ENCODE measurements around the gene PCDHB7.

DNA sequence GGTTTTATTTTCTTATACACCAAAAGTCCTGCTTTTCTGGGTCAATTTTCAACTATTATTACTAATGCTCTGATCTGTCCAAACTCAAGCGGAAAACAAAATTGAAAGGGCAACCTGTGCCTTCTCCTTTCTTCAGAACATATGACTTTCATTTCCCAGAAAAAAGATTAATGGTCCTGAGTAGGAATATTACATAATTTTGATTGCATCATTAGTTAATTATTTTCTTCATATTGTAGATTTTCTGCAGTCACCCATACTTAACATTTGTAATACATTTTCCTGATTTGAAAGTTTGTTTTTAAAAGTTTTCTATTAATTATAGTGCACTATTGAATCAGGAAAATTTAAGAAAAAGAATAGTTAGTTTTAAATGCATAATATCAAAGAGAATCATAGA lies 3.5 kb downstream of the PCDHB7 start:
- no peak for TF ChIP-seq EZH2phosphoT487 (IDR thresholded peaks at IDR 0.05)
- TF ChIP-seq, protein P1, sequence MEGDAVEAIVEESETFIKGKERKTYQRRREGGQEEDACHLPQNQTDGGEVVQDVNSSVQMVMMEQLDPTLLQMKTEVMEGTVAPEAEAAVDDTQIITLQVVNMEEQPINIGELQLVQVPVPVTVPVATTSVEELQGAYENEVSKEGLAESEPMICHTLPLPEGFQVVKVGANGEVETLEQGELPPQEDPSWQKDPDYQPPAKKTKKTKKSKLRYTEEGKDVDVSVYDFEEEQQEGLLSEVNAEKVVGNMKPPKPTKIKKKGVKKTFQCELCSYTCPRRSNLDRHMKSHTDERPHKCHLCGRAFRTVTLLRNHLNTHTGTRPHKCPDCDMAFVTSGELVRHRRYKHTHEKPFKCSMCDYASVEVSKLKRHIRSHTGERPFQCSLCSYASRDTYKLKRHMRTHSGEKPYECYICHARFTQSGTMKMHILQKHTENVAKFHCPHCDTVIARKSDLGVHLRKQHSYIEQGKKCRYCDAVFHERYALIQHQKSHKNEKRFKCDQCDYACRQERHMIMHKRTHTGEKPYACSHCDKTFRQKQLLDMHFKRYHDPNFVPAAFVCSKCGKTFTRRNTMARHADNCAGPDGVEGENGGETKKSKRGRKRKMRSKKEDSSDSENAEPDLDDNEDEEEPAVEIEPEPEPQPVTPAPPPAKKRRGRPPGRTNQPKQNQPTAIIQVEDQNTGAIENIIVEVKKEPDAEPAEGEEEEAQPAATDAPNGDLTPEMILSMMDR (IDR thresholded peaks at IDR 0.05), result no peak
